ENCODE results near the gene TMCC3.

- TF ChIP-seq CTCF (IDR thresholded peaks at IDR 0.05) (no peak), POLR2A (IDR thresholded peaks at IDR 0.05) (no peak), POLR2AphosphoS5 (IDR thresholded peaks at IDR 0.05) (peak; percentile 34)
Measured at GRCh38 chr12:94586589-94587259, 63.6 kb downstream of the TMCC3 start.

Measured in prostate gland (tissue), 2 donors.